H9 (cell line): ENCODE results near the gene HHATL. TPM values are rescaled to one million over a fixed set of nuclear protein-coding genes. Genes with fewer than 3 reads are reported as not detected.

Experiments
- DNase-seq: peaks from one replicate; pipeline ENCODE4 v3.0.0-alpha.2; 2017
- H2AFZ ChIP-seq: one replicate; pipeline ENCODE4 v1.6.1; 2013; ENCODE audit warnings: mild to moderate bottlenecking, low read length, control low read depth, moderate library complexity
- H2AK5ac ChIP-seq: 2 replicates; pipeline ENCODE4 v1.6.1; 2013; ENCODE audit warnings: low read length, control low read depth, mixed read lengths; ENCODE audit not compliant: insufficient read length
- H2BK120ac ChIP-seq: one replicate; pipeline ENCODE4 v1.6.1; 2013; ENCODE audit warnings: low read depth, mild to moderate bottlenecking, low read length, control low read depth, inconsistent platforms; ENCODE audit not compliant: poor library complexity, severe bottlenecking
- H2BK12ac ChIP-seq: 2 replicates; pipeline ENCODE4 v1.6.1; 2013; ENCODE audit warnings: low read length, control low read depth, mixed read lengths, low read depth; ENCODE audit not compliant: insufficient read length
- H2BK15ac ChIP-seq: 2 replicates; pipeline ENCODE4 v1.6.1; 2013; ENCODE audit warnings: low read depth, low read length, control low read depth
- H2BK20ac ChIP-seq: one replicate; pipeline ENCODE4 v1.6.1; 2013; ENCODE audit warnings: low read depth, mild to moderate bottlenecking, low read length, control low read depth, inconsistent platforms; ENCODE audit not compliant: poor library complexity, severe bottlenecking
- H2BK5ac ChIP-seq: 2 replicates; pipeline ENCODE4 v1.6.1; 2013; ENCODE audit warnings: low read length, control low read depth, mixed read lengths; ENCODE audit not compliant: insufficient read length
- H3K14ac ChIP-seq: 2 replicates; pipeline ENCODE4 v1.6.1; 2013; ENCODE audit warnings: low read length, control low read depth; ENCODE audit not compliant: insufficient read depth
- H3K18ac ChIP-seq: 2 replicates; pipeline ENCODE4 v1.6.1; 2013; ENCODE audit warnings: low read depth, mild to moderate bottlenecking, mixed read lengths, low read length, control low read depth; ENCODE audit not compliant: insufficient read length
- H3K23ac ChIP-seq: 2 replicates; pipeline ENCODE4 v1.6.1; 2013; ENCODE audit warnings: low read length, control low read depth, mixed read lengths, low read depth; ENCODE audit not compliant: insufficient read length
- H3K23me2 ChIP-seq: 2 replicates; pipeline ENCODE4 v1.6.1; 2013; ENCODE audit warnings: low read depth, mild to moderate bottlenecking, mixed read lengths, low read length, control low read depth; ENCODE audit not compliant: insufficient read length, poor library complexity, severe bottlenecking
- H3K27ac ChIP-seq: 2 replicates; pipeline ENCODE4 v1.5.1; 2013; ENCODE audit warnings: low read length, control low read depth, mixed read lengths, low read depth; ENCODE audit not compliant: insufficient read length
- H3K27me3 ChIP-seq: 2 replicates; pipeline ENCODE4 v1.6.1; 2013; ENCODE audit warnings: low read length, control low read depth, inconsistent platforms; ENCODE audit not compliant: insufficient read depth
- H3K4ac ChIP-seq: 2 replicates; pipeline ENCODE4 v1.6.1; 2013; ENCODE audit warnings: low read depth, mild to moderate bottlenecking, control low read depth, inconsistent platforms, low read length, moderate library complexity
- H3K4me1 ChIP-seq: 2 replicates; pipeline ENCODE4 v1.6.1; 2013; ENCODE audit warnings: low read length, control low read depth, inconsistent platforms; ENCODE audit not compliant: insufficient read depth
- H3K4me2 ChIP-seq: 2 replicates; pipeline ENCODE4 v1.6.1; 2013; ENCODE audit warnings: low read length, control low read depth, mixed read lengths; ENCODE audit not compliant: insufficient read length, insufficient read depth
- H3K56ac ChIP-seq: 2 replicates; pipeline ENCODE4 v1.6.1; 2013; ENCODE audit warnings: low read depth, mild to moderate bottlenecking, mixed read lengths, low read length, control low read depth; ENCODE audit not compliant: insufficient read length
- H3K79me1 ChIP-seq: 2 replicates; pipeline ENCODE4 v1.6.1; 2013; ENCODE audit warnings: low read depth, mild to moderate bottlenecking, moderate library complexity, low read length, control low read depth, inconsistent platforms; ENCODE audit not compliant: insufficient read depth, poor library complexity, severe bottlenecking
- H3K79me2 ChIP-seq: 2 replicates; pipeline ENCODE4 v1.6.1; 2013; ENCODE audit warnings: low read length, control low read depth, inconsistent platforms; ENCODE audit not compliant: insufficient read depth
- H3K9ac ChIP-seq: 2 replicates; pipeline ENCODE4 v1.6.1; 2013; ENCODE audit warnings: low read length, control low read depth, mixed read lengths; ENCODE audit not compliant: insufficient read length; ENCODE audit errors: extremely low read depth
- H3K9me3 ChIP-seq: one replicate; pipeline ENCODE4 v1.6.1; 2013; ENCODE audit warnings: low read depth, low read length, inconsistent platforms; ENCODE audit not compliant: control insufficient read depth
- H3T11ph ChIP-seq: one replicate; pipeline ENCODE4 v1.6.1; 2013; ENCODE audit warnings: mild to moderate bottlenecking, low read length, control low read depth, inconsistent platforms
- H4K20me1 ChIP-seq: one replicate; pipeline ENCODE4 v1.6.1; 2013; ENCODE audit not compliant: control insufficient read depth, insufficient read length, insufficient read depth
- H4K5ac ChIP-seq: 2 replicates; pipeline ENCODE4 v1.6.1; 2013; ENCODE audit warnings: low read depth, mild to moderate bottlenecking, mixed read lengths, low read length, control low read depth; ENCODE audit not compliant: insufficient read length
- H4K8ac ChIP-seq: replicated peaks from 2 replicates; pipeline ENCODE4 v1.6.1; 2013; ENCODE audit warnings: low read length, control low read depth, mixed read lengths, low read depth; ENCODE audit not compliant: insufficient read length
- H4K91ac ChIP-seq: 2 replicates; pipeline ENCODE4 v1.6.1; 2013; ENCODE audit warnings: low read depth, mild to moderate bottlenecking, moderate library complexity, mixed read lengths, low read length, control low read depth; ENCODE audit not compliant: insufficient read length
- H3K27ac Mint-ChIP-seq, 3 experiments: 2 replicates in 2 of 3; 3 replicates in 1 of 3; pipeline ENCODE4 v1.8.0; 2020 to 2021; ENCODE audit warnings: mixed read lengths in 3 of 3, mild to moderate bottlenecking in 1 of 3, moderate library complexity in 1 of 3
- H3K27me3 Mint-ChIP-seq: 2 replicates; pipeline ENCODE4 v1.8.0; 2021; ENCODE audit warnings: low read depth, mild to moderate bottlenecking, moderate library complexity, mixed read lengths
- H3K36me3 Mint-ChIP-seq, 3 experiments: 2 replicates in 2 of 3; 3 replicates in 1 of 3; pipeline ENCODE4 v1.8.0; 2020 to 2021; ENCODE audit warnings: low read depth in 3 of 3, mixed read lengths in 3 of 3; ENCODE audit not compliant: insufficient read depth in 1 of 3
- H3K4me1 Mint-ChIP-seq, 2 experiments: 2 replicates each; pipeline ENCODE4 v1.8.0; 2020; ENCODE audit warnings: mixed read lengths in 2 of 2
- H3K4me3 Mint-ChIP-seq, 2 experiments: 2 replicates in 1 of 2; 3 replicates in 1 of 2; pipeline ENCODE4 v1.8.0; 2020 to 2021; ENCODE audit warnings: mild to moderate bottlenecking in 2 of 2, mixed read lengths in 2 of 2, moderate library complexity in 1 of 2
- H3K9me3 Mint-ChIP-seq, 2 experiments: 2 replicates in 1 of 2; 3 replicates in 1 of 2; pipeline ENCODE4 v1.8.0; 2020; ENCODE audit warnings: mild to moderate bottlenecking in 2 of 2, mixed read lengths in 2 of 2, moderate library complexity in 1 of 2
- CTCF ChIP-seq: fragments of 200-600 bp; sonication (generic); conservative IDR thresholded peaks from 3 replicates; pipeline ENCODE4 v1.8.0; 2021; ENCODE audit warnings: antibody characterized with exemption, mild to moderate bottlenecking
- WGBS: extraction: QIAGEN DNeasy Blood & Tissue Kit; methylation state at CpG from one replicate; pipeline ENCODE4 v1.1.7; 2013; ENCODE audit warnings: missing lambda C conversion rate, low lambda C conversion rate, mixed read lengths; ENCODE audit not compliant: insufficient read length; ENCODE audit errors: extremely low coverage; 5-methylcytosine and 5-hydroxymethylcytosine counted together
- total RNA-seq: library from RNA; stranded (reverse); gene quantifications from 2 replicates; pipeline ENCODE4 v1.2.1, GENCODE V29; 2021

The HHATL gene
- total RNA-seq, 1 experiment from 2014 or later: 0.46 TPM

- no peak overlapping the region for H3K56ac ChIP-seq
- Mint-ChIP-seq H3K4me3 (no peak overlapping the region), H3K4me1 (peaks cover 16 to 18% of the 10 kb centered on the region in 2 experiments), H3K27ac (no peak overlapping the region; a peak in 1 of 7 replicates), H3K27me3 (peaks cover 6% of the 10 kb centered on the region), H3K36me3 (no peaks in the 10 kb centered on the region), H3K9me3 (no peaks in the 10 kb centered on the region)
- H4K8ac ChIP-seq: no peak overlapping the region
- no peak overlapping the region for H3K4me2 ChIP-seq
- H3K23me2 ChIP-seq: no peaks in the 10 kb centered on the region
- H3K79me2 ChIP-seq: no peaks in the 10 kb centered on the region
- DNase-seq: no peak
- H3K9ac ChIP-seq: peak overlapping the region; percentile 8
- H3K79me1 ChIP-seq: no peaks in the 10 kb centered on the region
- H2BK12ac ChIP-seq: no peak overlapping the region
- H3K27me3 ChIP-seq: no peaks in the 10 kb centered on the region
- no peak overlapping the region for H3K18ac ChIP-seq
- H4K5ac ChIP-seq: no peak overlapping the region
- WGBS: no CpG with 5 or more reads among the region's 7 CpGs
- H2BK15ac ChIP-seq: no peak overlapping the region
- H2AK5ac ChIP-seq: no peak overlapping the region
- no peak overlapping the region for H2AFZ ChIP-seq
- H3K9me3 ChIP-seq: no peaks in the 10 kb centered on the region
- TF ChIP-seq CTCF: no peak
- H2BK120ac ChIP-seq: no peak overlapping the region
- no peak overlapping the region; the same call in 1 of the 2 replicates for H3K14ac ChIP-seq
- no peak overlapping the region for H2BK5ac ChIP-seq
- H4K20me1 ChIP-seq: no peaks in the 10 kb centered on the region
- no peaks in the 10 kb centered on the region; the same call in 1 of the 2 replicates for H3K4me1 ChIP-seq
- no peak overlapping the region for H3T11ph ChIP-seq
- H3K27ac ChIP-seq: no peak overlapping the region
- no peak overlapping the region for H4K91ac ChIP-seq
- no peak overlapping the region for H2BK20ac ChIP-seq
- H3K4ac ChIP-seq: no peak overlapping the region
- no peak overlapping the region for H3K23ac ChIP-seq
These were observed 17.8 kb downstream of the HHATL start for GRCh38 chr3:42684632-42685362.
